Epithelial cell of proximal tubule (primary cell): ENCODE results near the gene OTULIN. TPM values are rescaled to one million over a fixed set of nuclear protein-coding genes. Genes with fewer than 3 reads are reported as not detected.

Experiments used
- DNase-seq: peaks from one replicate; pipeline ENCODE4 v3.0.0-alpha.2; 2011; ENCODE audit warnings: low read depth
- H3K4me3 ChIP-seq: 2 replicates; pipeline ENCODE4 v1.5.1; 2011; ENCODE audit warnings: low read depth, mild to moderate bottlenecking, low read length
- total RNA-seq: library from RNA; depleted of rRNA; stranded (reverse); fragments of >200 nt; gene quantifications from 2 replicates; pipeline ENCODE4 v1.2.3, GENCODE V29; 2015
- TF ChIP-seq, protein P1 (sequence below): conservative IDR thresholded peaks from 2 replicates; pipeline ENCODE4 v1.5.1; 2012; ENCODE audit warnings: low read depth, mild to moderate bottlenecking, low read length

Gene OTULIN
- total RNA-seq, 1 donor from 2014 or later, result 32.9 TPM

DNA sequence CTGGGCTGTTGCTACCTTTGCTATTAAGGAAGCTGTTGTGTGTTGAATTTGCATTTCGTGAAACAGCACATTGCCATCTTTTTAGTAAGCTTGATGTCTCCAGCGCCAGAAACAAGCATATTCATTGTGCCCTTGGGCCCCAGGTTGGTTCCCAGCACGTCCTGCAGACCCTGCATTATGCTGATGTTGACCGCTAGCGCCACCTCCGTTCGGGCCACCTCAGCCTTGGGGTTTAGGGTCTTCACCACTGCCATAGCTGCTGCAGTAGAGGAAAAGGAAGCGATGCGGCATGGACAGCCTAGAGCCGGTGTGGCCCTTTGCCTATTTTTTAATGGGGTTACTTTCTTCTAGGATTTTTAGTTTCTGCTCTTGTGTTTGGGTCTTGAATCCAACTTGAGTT lies 23.8 kb upstream of the OTULIN start:
- no peak for DNase-seq
- H3K4me3 ChIP-seq, result no peak overlapping the region
- TF ChIP-seq, protein P1, sequence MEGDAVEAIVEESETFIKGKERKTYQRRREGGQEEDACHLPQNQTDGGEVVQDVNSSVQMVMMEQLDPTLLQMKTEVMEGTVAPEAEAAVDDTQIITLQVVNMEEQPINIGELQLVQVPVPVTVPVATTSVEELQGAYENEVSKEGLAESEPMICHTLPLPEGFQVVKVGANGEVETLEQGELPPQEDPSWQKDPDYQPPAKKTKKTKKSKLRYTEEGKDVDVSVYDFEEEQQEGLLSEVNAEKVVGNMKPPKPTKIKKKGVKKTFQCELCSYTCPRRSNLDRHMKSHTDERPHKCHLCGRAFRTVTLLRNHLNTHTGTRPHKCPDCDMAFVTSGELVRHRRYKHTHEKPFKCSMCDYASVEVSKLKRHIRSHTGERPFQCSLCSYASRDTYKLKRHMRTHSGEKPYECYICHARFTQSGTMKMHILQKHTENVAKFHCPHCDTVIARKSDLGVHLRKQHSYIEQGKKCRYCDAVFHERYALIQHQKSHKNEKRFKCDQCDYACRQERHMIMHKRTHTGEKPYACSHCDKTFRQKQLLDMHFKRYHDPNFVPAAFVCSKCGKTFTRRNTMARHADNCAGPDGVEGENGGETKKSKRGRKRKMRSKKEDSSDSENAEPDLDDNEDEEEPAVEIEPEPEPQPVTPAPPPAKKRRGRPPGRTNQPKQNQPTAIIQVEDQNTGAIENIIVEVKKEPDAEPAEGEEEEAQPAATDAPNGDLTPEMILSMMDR, result no peak

DNA sequence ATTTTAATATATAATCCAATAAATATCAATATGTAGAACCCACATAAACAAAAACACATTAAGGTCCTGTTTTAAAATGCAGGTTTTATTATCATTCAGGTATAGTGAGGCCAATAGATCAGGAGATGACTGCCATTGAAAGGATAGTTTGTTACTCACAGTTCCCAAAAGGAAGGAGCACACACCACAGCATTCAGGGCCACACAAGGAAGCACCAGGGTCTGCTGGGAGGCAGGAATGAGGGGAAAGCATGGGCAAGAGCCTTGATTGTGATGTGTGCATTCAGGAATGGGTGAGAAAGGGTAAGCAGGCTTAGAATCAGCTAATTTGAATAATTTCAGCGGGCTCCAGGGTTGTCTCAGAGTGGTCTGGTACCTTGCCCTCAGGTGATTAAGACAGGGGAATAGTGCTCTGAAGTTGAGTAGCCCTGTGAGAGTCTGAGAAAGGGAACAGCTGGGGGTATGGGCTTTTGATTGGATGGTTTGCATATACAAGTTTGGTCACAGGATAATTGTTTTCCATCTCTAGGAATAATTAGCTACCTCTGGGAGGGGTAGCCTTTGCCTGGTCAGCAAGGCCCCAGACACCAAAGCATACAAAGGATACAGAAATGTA lies 19.8 kb upstream of the OTULIN start:
- DNase-seq, result no peak
- TF ChIP-seq, protein P1, result no peak
- H3K4me3 ChIP-seq, result no peak overlapping the region

DNA sequence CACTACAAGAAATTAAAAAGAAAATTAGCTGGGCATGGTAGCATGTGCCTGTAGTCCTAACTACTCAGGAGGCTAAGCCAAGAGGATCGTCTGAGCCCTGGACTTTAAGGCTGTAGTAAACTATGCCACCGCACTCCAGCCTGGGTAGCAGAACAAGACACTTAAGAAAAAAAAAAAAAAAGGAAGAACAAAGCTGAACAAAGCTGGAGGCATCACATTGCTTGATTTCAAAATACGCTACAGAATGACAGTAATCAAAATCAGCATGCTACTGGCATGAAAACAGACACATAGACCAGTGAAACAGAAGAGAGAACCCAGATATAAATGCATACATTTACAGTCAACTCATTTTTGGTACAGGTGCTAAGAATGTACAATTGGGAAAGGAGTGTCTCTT lies 14.5 kb upstream of the OTULIN start:
- DNase-seq, result no peak
- TF ChIP-seq, protein P1, result no peak
- H3K4me3 ChIP-seq, result no peak overlapping the region

DNA sequence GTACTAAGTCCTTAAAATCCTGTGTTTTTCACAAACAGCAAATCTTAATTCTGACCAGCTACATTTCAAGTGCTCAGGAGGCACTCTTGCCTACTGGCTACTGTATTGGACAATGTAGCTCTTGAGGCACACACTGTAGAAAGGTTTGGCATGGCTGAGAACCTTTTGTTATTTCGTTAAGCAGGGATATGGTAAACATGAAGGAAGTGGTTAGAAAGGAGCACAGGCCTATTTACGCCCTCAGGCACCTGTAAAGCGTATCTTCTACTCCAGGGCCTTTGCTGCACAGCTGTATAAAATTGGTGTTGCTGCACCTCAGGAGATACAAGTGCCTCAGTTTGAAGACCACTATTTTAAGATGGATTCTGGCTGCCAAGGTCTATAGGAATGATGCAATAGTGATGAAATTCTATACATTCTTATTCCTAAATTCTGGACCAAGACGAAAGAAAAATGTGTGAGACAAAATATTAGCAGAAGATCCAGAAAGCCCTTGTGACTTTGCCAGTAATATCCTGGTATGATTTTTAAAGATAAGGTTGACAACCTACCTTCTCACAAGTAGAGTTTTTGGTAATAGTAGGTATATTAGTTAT lies 9.3 kb upstream of the OTULIN start:
- no peak for DNase-seq
- TF ChIP-seq, protein P1, result no peak

DNA sequence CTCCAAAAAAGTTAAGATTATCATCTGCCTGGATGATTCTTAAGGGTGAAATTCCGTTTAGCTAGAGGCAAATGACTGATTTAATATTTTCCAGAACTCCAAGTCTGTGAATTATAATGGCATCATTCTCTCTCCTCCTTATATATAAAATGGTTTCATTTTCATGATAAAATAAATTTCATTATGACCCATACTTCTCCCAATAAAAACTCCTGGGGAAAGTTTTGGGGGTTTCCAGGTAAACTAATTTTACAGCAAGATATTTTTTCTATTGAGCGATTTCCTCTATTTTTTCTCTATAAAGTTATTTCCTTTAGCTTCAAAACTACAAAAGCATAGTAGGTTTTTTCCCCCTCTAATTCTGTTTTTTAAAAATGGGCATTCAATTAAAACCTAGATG lies 7.6 kb upstream of the OTULIN start:
- H3K4me3 ChIP-seq, result no peak overlapping the region
- DNase-seq, result no peak
- TF ChIP-seq, protein P1, result no peak

More for the DNA sequence above, 9.3 kb upstream of the OTULIN start:
- no peak overlapping the region for H3K4me3 ChIP-seq

DNA sequence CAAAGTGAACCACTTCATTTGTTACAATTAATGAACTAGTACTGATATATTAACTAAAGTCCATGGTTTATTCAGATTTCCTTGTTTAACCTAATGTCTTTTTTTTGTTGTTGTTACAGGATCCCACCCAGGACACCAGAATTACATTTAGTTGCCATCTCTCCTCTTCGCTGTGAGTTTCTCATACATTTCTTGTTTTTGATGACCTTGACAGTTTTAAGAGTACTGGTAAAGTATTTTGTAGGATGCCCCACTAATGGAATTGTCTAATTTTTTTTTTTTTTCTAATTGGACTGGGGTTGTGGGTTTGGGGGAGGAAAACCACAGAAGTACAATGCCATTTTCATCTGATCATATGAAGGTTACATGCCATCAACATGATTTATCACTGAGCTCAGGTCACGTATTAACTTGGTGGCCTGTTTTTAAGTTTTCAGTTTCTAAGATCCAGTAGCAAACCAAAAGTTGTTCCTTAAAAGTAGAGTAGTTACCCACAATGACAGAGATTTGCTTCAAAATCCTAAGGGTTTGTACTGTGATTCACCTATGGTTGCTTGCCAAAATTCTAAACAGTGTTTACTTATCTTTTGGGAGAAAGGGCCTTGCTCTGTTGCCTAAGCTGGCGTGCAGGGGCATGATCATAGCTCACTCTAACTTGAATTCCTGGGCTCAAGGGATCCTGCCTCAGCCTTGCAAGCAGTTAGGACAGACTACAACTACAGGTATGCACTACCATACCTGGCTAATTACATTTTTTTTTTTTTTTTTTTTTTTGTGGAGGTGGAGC lies 4.5 kb upstream of the OTULIN start:
- TF ChIP-seq, protein P1, result no peak
- no peak for DNase-seq
- no peak overlapping the region for H3K4me3 ChIP-seq
